WTC11 (cell line): ENCODE measurements around the gene CD6.

Source experiments
- CBFB ChIP-seq: sonication (generic); formaldehyde crosslinking; IDR thresholded peaks from 2 replicates; pipeline ENCODE4 v1.8.1; 2022; ENCODE audit warnings: mild to moderate bottlenecking, low read depth, missing genetic modification reagents
- CTCF ChIP-seq: fragments of 200-600 bp; IDR thresholded peaks from 2 replicates; pipeline ENCODE4 v1.8.0; 2022; ENCODE audit warnings: antibody characterized with exemption
- NFE2L1 ChIP-seq: sonication (generic); formaldehyde crosslinking; IDR thresholded peaks from 2 replicates; pipeline ENCODE4 v1.8.1; 2023; ENCODE audit warnings: missing genetic modification reagents

GRCh38 chr11:60978546-60979380 lies 7.3 kb downstream of the CD6 start:
- TF ChIP-seq NFE2L1 (CRISPR knock-in tag) = no peak
- TF ChIP-seq CBFB = no peak
- no peak for TF ChIP-seq CTCF
